H1 (cell line): Measurements from ENCODE around the gene SLC30A2. TPM values are rescaled to one million over a fixed set of nuclear protein-coding genes. Genes with fewer than 3 reads are reported as not detected.

ENCODE experiments used
- CTCF ChIA-PET: fragments of 300-600 bp; sonication (Branson Sonifier 250); formaldehyde crosslinking; loops from one replicate; lab custom pipeline; 2021; ENCODE audit not compliant: partially characterized antibody; lab: Charles Lee
- POLR2A ChIA-PET: fragments of 300-600 bp; sonication (Branson Sonifier 250); formaldehyde crosslinking; loops from one replicate; lab custom pipeline; 2021; ENCODE audit warnings: inconsistent platforms; ENCODE audit not compliant: partially characterized antibody; lab: Charles Lee
- DNase-seq, 2 experiments: peaks; one replicate each; pipeline versions ENCODE4 v3.0.0 to v3.0.0-alpha.2; 2010 to 2022; ENCODE audit warnings: low spot score in 2 of 2, low read depth in 1 of 2, mixed read lengths in 1 of 2
- FAIRE-seq: peaks from 2 replicates; lab custom pipeline; 2011; peaks lifted over from hg19 to GRCh38; lab: Jason Lieb, UNC
- H2AFZ ChIP-seq: 2 replicates; pipeline ENCODE4 v1.8.1; 2012; ENCODE audit warnings: low read length, inconsistent platforms
- H2AK5ac ChIP-seq: 2 replicates; pipeline ENCODE4 v1.6.1; 2013; ENCODE audit warnings: low read depth, low read length
- H2BK120ac ChIP-seq: replicated peaks from 2 replicates; pipeline ENCODE3; 2013; ENCODE audit warnings: low read depth, low read length, inconsistent platforms
- H2BK12ac ChIP-seq: 2 replicates; pipeline ENCODE4 v1.6.1; 2013; ENCODE audit warnings: low read depth, low read length
- H2BK15ac ChIP-seq: 2 replicates; pipeline ENCODE4 v1.6.1; 2013; ENCODE audit warnings: low read length
- H2BK20ac ChIP-seq: 2 replicates; pipeline ENCODE4 v1.6.1; 2013; ENCODE audit warnings: low read length
- H2BK5ac ChIP-seq: 2 replicates; pipeline ENCODE4 v1.6.1; 2013; ENCODE audit warnings: low read depth, low read length
- H3K14ac ChIP-seq: 2 replicates; pipeline ENCODE4 v1.6.1; 2013; ENCODE audit warnings: inconsistent platforms; ENCODE audit not compliant: insufficient read length
- H3K18ac ChIP-seq: 2 replicates; pipeline ENCODE4 v1.6.1; 2013; ENCODE audit warnings: low read length; ENCODE audit errors: extremely low read depth
- H3K23ac ChIP-seq: 2 replicates; pipeline ENCODE4 v1.6.1; 2013; ENCODE audit warnings: inconsistent platforms; ENCODE audit not compliant: insufficient read length
- H3K23me2 ChIP-seq: 2 replicates; pipeline ENCODE4 v1.6.1; 2013; ENCODE audit warnings: low read depth, low read length
- H3K27ac ChIP-seq: 2 replicates; pipeline ENCODE4 v1.6.1; 2011; ENCODE audit warnings: low read depth, low read length, inconsistent platforms
- H3K27me3 ChIP-seq, 4 experiments: replicated peaks in 1 of 4; 1 replicate in 1 of 4; 2 replicates in 3 of 4; pipeline versions ENCODE4 v1.6.1 to v1.8.1; 2011 to 2013; ENCODE audit warnings: low read length in 3 of 4, mild to moderate bottlenecking in 3 of 4, inconsistent platforms in 2 of 4, mixed read lengths in 2 of 4, moderate library complexity in 1 of 4; ENCODE audit not compliant: control insufficient read depth in 3 of 4, insufficient read depth in 3 of 4; ENCODE audit errors: extremely low read depth in 1 of 4
- H3K36me3 ChIP-seq, 4 experiments: 2 replicates each; pipeline versions ENCODE4 v1.6.1 to v1.8.1; 2011 to 2013; ENCODE audit warnings: mild to moderate bottlenecking in 4 of 4, low read length in 3 of 4, moderate library complexity in 2 of 4, control low read depth in 1 of 4, inconsistent platforms in 1 of 4; ENCODE audit not compliant: insufficient read depth in 4 of 4, control insufficient read depth in 2 of 4
- H3K4ac ChIP-seq: replicated peaks from 2 replicates; pipeline ENCODE3; 2013; ENCODE audit warnings: low read length, low read depth, mixed read lengths, inconsistent platforms; ENCODE audit not compliant: insufficient read length
- H3K4me1 ChIP-seq, 4 experiments: replicated peaks in 1 of 4; 1 replicate in 1 of 4; 2 replicates in 3 of 4; pipeline versions ENCODE4 v1.6.1 to v1.8.1; 2011 to 2013; ENCODE audit warnings: low read length in 3 of 4, inconsistent platforms in 2 of 4, mixed read lengths in 1 of 4; ENCODE audit not compliant: insufficient read depth in 4 of 4, control insufficient read depth in 3 of 4
- H3K4me2 ChIP-seq, 2 experiments: 2 replicates each; pipeline versions ENCODE4 v1.6.1 to v1.8.1; 2011 to 2013; ENCODE audit warnings: low read depth in 2 of 2, low read length in 2 of 2, control low read depth in 1 of 2, inconsistent platforms in 1 of 2, mild to moderate bottlenecking in 1 of 2; ENCODE audit not compliant: insufficient read depth in 1 of 2
- H3K4me3 ChIP-seq, 4 experiments: fragments of 200-600, 300-600 bp in 1 of 4; sonication (generic), shearing (Covaris generic), sonication (Bioruptor Twin) in 1 of 4; 2 replicates each; pipeline versions ENCODE4 v1.5.1 to v1.8.1; 2011 to 2016; ENCODE audit warnings: low read length in 4 of 4, low read depth in 3 of 4, control low read depth in 2 of 4, inconsistent platforms in 2 of 4, mild to moderate bottlenecking in 2 of 4, mixed read lengths in 1 of 4, moderate library complexity in 1 of 4; ENCODE audit not compliant: insufficient read depth in 2 of 4; ENCODE audit errors: extremely low read depth in 1 of 4
- H3K56ac ChIP-seq: replicated peaks from 2 replicates; pipeline ENCODE3; 2013; ENCODE audit warnings: low read depth, mild to moderate bottlenecking, mixed read lengths, low read length, inconsistent platforms; ENCODE audit not compliant: insufficient read length
- H3K79me1 ChIP-seq: 2 replicates; pipeline ENCODE4 v1.6.1; 2013; ENCODE audit warnings: low read depth, low read length, control low read depth
- H3K79me2 ChIP-seq, 2 experiments: 2 replicates each; pipeline versions ENCODE4 v1.6.1 to v1.8.1; 2012 to 2013; ENCODE audit warnings: low read length in 2 of 2, mild to moderate bottlenecking in 2 of 2, inconsistent platforms in 1 of 2; ENCODE audit not compliant: insufficient read depth in 2 of 2, control insufficient read depth in 1 of 2
- H3K9ac ChIP-seq, 4 experiments: replicated peaks in 1 of 4; 1 replicate in 1 of 4; 2 replicates in 3 of 4; pipeline versions ENCODE4 v1.6.1 to v1.8.1; 2011 to 2013; ENCODE audit warnings: low read depth in 3 of 4, low read length in 3 of 4, control low read depth in 2 of 4, mild to moderate bottlenecking in 2 of 4, moderate library complexity in 2 of 4, inconsistent platforms in 1 of 4; ENCODE audit errors: extremely low read depth in 1 of 4
- H3K9me3 ChIP-seq, 2 experiments: 2 replicates each; pipeline versions ENCODE4 v1.6.1 to v1.8.1; 2012 to 2013; ENCODE audit warnings: mild to moderate bottlenecking in 2 of 2, moderate library complexity in 2 of 2, control low read depth in 1 of 2, inconsistent platforms in 1 of 2, low read depth in 1 of 2, low read length in 1 of 2, mixed read lengths in 1 of 2; ENCODE audit not compliant: insufficient read depth in 2 of 2
- H4K20me1 ChIP-seq, 2 experiments: replicated peaks in 1 of 2; 2 replicates each; pipeline versions ENCODE3 to v1.8.1; 2011 to 2013; ENCODE audit warnings: inconsistent platforms in 2 of 2, low read length in 2 of 2, mild to moderate bottlenecking in 1 of 2; ENCODE audit not compliant: insufficient read depth in 2 of 2, control insufficient read depth in 1 of 2
- H4K5ac ChIP-seq: 2 replicates; pipeline ENCODE4 v1.6.1; 2013; ENCODE audit warnings: low read length, low read depth, mixed read lengths, inconsistent platforms; ENCODE audit not compliant: insufficient read length
- H4K8ac ChIP-seq: 2 replicates; pipeline ENCODE4 v1.8.0; 2013; ENCODE audit warnings: mild to moderate bottlenecking, moderate library complexity, low read length, inconsistent platforms; ENCODE audit not compliant: insufficient read depth; ENCODE audit errors: extremely low read depth
- H4K91ac ChIP-seq: replicated peaks from 2 replicates; pipeline ENCODE3; 2013; ENCODE audit warnings: low read length, mixed read lengths, inconsistent platforms; ENCODE audit not compliant: insufficient read length
- BACH1 ChIP-seq: IDR thresholded peaks from 2 replicates; pipeline ENCODE4 v1.6.1; 2012; ENCODE audit warnings: low read length, improper control_type of control experiment
- BRCA1 ChIP-seq: IDR thresholded peaks from 2 replicates; pipeline ENCODE4 v1.6.1; 2012; ENCODE audit warnings: low read depth, low read length, improper control_type of control experiment
- CTCF ChIP-seq, 3 experiments: IDR thresholded peaks; 1 replicate in 2 of 3; 2 replicates in 1 of 3; pipeline versions ENCODE4 v1.5.1 to v1.6.1; 2011; ENCODE audit warnings: low read length in 3 of 3, mild to moderate bottlenecking in 3 of 3, inconsistent platforms in 2 of 3, low read depth in 1 of 3, moderate library complexity in 1 of 3; ENCODE audit not compliant: insufficient read depth in 1 of 3; ENCODE audit errors: control extremely low read depth in 1 of 3
- NANOG ChIP-seq: IDR thresholded peaks from 2 replicates; pipeline ENCODE4 v1.6.1; 2011; ENCODE audit warnings: low read length, low read depth, mild to moderate bottlenecking, inconsistent platforms; ENCODE audit not compliant: insufficient read depth, poor library complexity, severe bottlenecking
- TEAD4 ChIP-seq: IDR thresholded peaks from 2 replicates; pipeline ENCODE4 v1.6.1; 2012; ENCODE audit warnings: low read depth, low read length, inconsistent platforms, mixed read lengths
- WGBS, 2 experiments: shearing (Covaris generic) in 1 of 2; methylation state at CpG; one replicate each; pipeline versions ENCODE4 v1.1.6 to v1.1.7; 2013 to 2015; ENCODE audit warnings: low lambda C conversion rate in 2 of 2, mixed read lengths in 2 of 2, inconsistent platforms in 1 of 2, low coverage in 1 of 2, missing lambda C conversion rate in 1 of 2; ENCODE audit not compliant: insufficient replicate concordance in 2 of 2, insufficient coverage in 1 of 2, insufficient read length in 1 of 2; ENCODE audit errors: extremely low coverage in 1 of 2, missing lambda C conversion rate in 1 of 2; 5-methylcytosine and 5-hydroxymethylcytosine counted together
- polyA plus RNA-seq, 7 experiments: library from polyadenylated mRNA; depleted of rRNA in 3 of 7; stranded (reverse) in 5 of 7; unstranded in 2 of 7; fragments of >200 nt in 5 of 7; fragments of 200-250 nt in 2 of 7; gene quantifications; 1 replicate in 5 of 7; 2 replicates in 1 of 7; 4 replicates in 1 of 7; pipeline versions ENCODE4 v1.2.1 to v1.2.3, GENCODE V29; 2011 to 2013; ENCODE audit warnings: missing spikeins in 2 of 7, mixed read lengths in 2 of 7
- total RNA-seq: library from RNA; stranded (reverse); fragmentation: NEBNext Ultra II Directional; extraction: Animal tissue kit (Norgen Biotek cat#: 25700); gene quantifications from 2 replicates; pipeline ENCODE4 v1.2.1, GENCODE V29; 2021

Gene SLC30A2
- total and polyA plus RNA-seq, 2 of the 8 experiments (the other 6 are each of a cell fraction or from before 2014, with no cell fraction given), result 0.19 to 0.76 TPM

GRCh38 chr1:26041978-26042377 is 3.9 kb downstream of the SLC30A2 start:
- Histone ChIP-seq H4K20me1 (no peaks in the 10 kb centered on the region), H3K27me3 (peaks cover 28 to 50% (median 43%) of the 10 kb centered on the region in 4 experiments), H3K36me3 (no peaks in the 10 kb centered on the region; a peak in 1 of 8 replicates), H2BK120ac (no peak overlapping the region), H2AK5ac (no peak overlapping the region), H3K56ac (no peak overlapping the region), H2BK15ac (0 out of 2 replicates have a peak overlapping the region, but pooled peaks have one; percentile 19), H4K91ac (no peak overlapping the region), H4K5ac (no peak overlapping the region), H3K9ac (no peak overlapping the region), H3K27ac (no peak overlapping the region), H3K14ac (no peak overlapping the region), H4K8ac (no peak overlapping the region), H2BK20ac (no peak overlapping the region), H3K4ac (no peak overlapping the region), H3K79me2 (no peaks in the 10 kb centered on the region), H3K4me2 (no peak overlapping the region), H3K9me3 (no peaks in the 10 kb centered on the region), H2BK12ac (no peak overlapping the region), H3K18ac (no peak overlapping the region), H3K4me3 (no peak overlapping the region), H3K23ac (no peak overlapping the region), H3K23me2 (peaks cover 10% of the 10 kb centered on the region; the same call in 1 of the 2 replicates), H2AFZ (no peak overlapping the region), H3K4me1 (peaks cover 0 to 8% (median 5%) of the 10 kb centered on the region in 4 experiments; a peak in 3 of 7 replicates), H2BK5ac (no peak overlapping the region), H3K79me1 (no peaks in the 10 kb centered on the region)
- WGBS, 2 experiments, result 71% methylated on average over 4 of the region's 4 CpGs; no CpG with 5 or more reads in 1 of the 2 experiments
- DNase-seq, result no peak
- ChIA-PET CTCF (interaction anchor here (0.8 to 5.4 kb wide), 9 partner anchors 12 to 803 kb away, joined by 3 to 29 read pairs (median 3); no protein-coding TSS in a partner anchor), POLR2A (interaction anchor here (1.0 kb wide), 1 partner anchor 108 kb away, joined by 3 read pairs; no protein-coding TSS in a partner anchor)
- TF ChIP-seq CTCF (IDR thresholded peaks at IDR 0.05; ENCODE audit: control extremely low read depth in 1 of 3, insufficient read depth in 1 of 3, low read depth in 1 of 3, low read length in 3 of 3) (no peak), TEAD4 (no peak), BRCA1 (no peak), BACH1 (no peak), NANOG (no peak)
- FAIRE-seq, result no peak
